ENCODE results near the gene PTPRN2. TPM values are rescaled to one million over a fixed set of nuclear protein-coding genes. Genes with fewer than 3 reads are reported as not detected.

PTPRN2 gene
- total and polyA plus RNA-seq, 9 of the 15 experiments (the other 6 are each of a cell fraction or from before 2014, with no cell fraction given) = not detected

GRCh38 chr7:157577061-157577460 is 1010.6 kb downstream of the PTPRN2 start:
- TF ChIP-seq RBBP5 (IDR thresholded peaks at IDR 0.05; ENCODE audit: borderline replicate concordance, insufficient read depth, low read length, poor library complexity, severe bottlenecking) (peak; percentile 7), SMARCA5 (IDR thresholded peaks at IDR 0.05) (no peak)
- WGBS (ENCODE audit: insufficient coverage, low coverage, missing lambda C conversion rate) = 15% methylated on average over 14 of the region's 14 CpGs
- CTCF ChIA-PET (ENCODE audit: low intra/inter-chr PET ratio) = no interaction called here
- intact Hi-C loops (cut with micrococcal nuclease) (no loop called here), in situ Hi-C loops (cut with MboI) (no loop called here)
- ATAC-seq = no peak
- H3K4me2 ChIP-seq (ENCODE audit: insufficient read depth, low read length) = no peak overlapping the region
- no peak overlapping the region for H3K27ac ChIP-seq (ENCODE audit: extremely low read depth, low read depth, low read length)
- peaks cover 0 to 6% of the 10 kb centered on the region in 2 experiments; a peak in 2 of 5 replicates for H3K4me1 ChIP-seq (replicated peaks in 1 of 2; ENCODE audit: control insufficient read depth in 2 of 2, insufficient read depth in 2 of 2, low read length in 2 of 2)
- H3K79me2 ChIP-seq (ENCODE audit: control insufficient read depth, insufficient read depth, low read length) = no peaks in the 10 kb centered on the region
- POLR2A ChIA-PET = no interaction called here
- FAIRE-seq = no peak
- no peaks in the 10 kb centered on the region for H3K9me3 ChIP-seq (replicated peaks; ENCODE audit: control insufficient read depth, insufficient read depth, low read depth, low read length)
- peaks cover 82% of the 10 kb centered on the region in 2 experiments for H3K27me3 ChIP-seq (ENCODE audit: control insufficient read depth in 2 of 2, insufficient read depth in 2 of 2, low read length in 2 of 2)
- no peaks in the 10 kb centered on the region for H4K20me1 ChIP-seq (replicated peaks; ENCODE audit: control insufficient read depth, insufficient read depth, low read length)
- BruUV-seq (replicated peaks) = no TSS peak
- no peak overlapping the region for H3K4me3 ChIP-seq
- no peak overlapping the region for H2AFZ ChIP-seq (ENCODE audit: low read depth, low read length)
- H3K9me1 ChIP-seq (ENCODE audit: control insufficient read depth, insufficient read depth, low read length) = no peaks in the 10 kb centered on the region
- H3K9ac ChIP-seq (ENCODE audit: insufficient read depth in 1 of 2, low read depth in 2 of 2, low read length in 2 of 2) = no peak overlapping the region
- no peaks in the 10 kb centered on the region for H3K36me3 ChIP-seq (ENCODE audit: control insufficient read depth, insufficient read depth, low read length)
- no peak for DNase-seq (ENCODE audit: extremely low read depth in 1 of 4, low spot score in 3 of 4)

GRCh38 chr7:157576415-157576814 is 1011.2 kb downstream of the PTPRN2 start:
- CTCF ChIA-PET (ENCODE audit: low intra/inter-chr PET ratio) = no interaction called here
- H3K9me3 ChIP-seq (replicated peaks; ENCODE audit: control insufficient read depth, insufficient read depth, low read depth, low read length) = no peaks in the 10 kb centered on the region
- POLR2A ChIA-PET = interaction anchor here (0.6 to 0.7 kb wide), 2 partner anchors 27 to 197 kb away, joined by 3 read pairs; no protein-coding TSS in a partner anchor
- no peaks in the 10 kb centered on the region for H4K20me1 ChIP-seq (replicated peaks; ENCODE audit: control insufficient read depth, insufficient read depth, low read length)
- H3K9me1 ChIP-seq (ENCODE audit: control insufficient read depth, insufficient read depth, low read length) = no peaks in the 10 kb centered on the region
- ATAC-seq = peak; percentile 59
- no peak for FAIRE-seq
- BruUV-seq (replicated peaks) = no TSS peak
- H3K4me3 ChIP-seq = no peak overlapping the region
- intact Hi-C loops (cut with micrococcal nuclease) (no loop called here), in situ Hi-C loops (cut with MboI) (no loop called here)
- peak in 1 of 4 experiments; percentile 17 for DNase-seq (ENCODE audit: extremely low read depth in 1 of 4, low spot score in 3 of 4)
- under 1% methylated on average over 34 of the region's 36 CpGs for WGBS (ENCODE audit: insufficient coverage, low coverage, missing lambda C conversion rate)
- no peaks in the 10 kb centered on the region for H3K36me3 ChIP-seq (ENCODE audit: control insufficient read depth, insufficient read depth, low read length)
- peak overlapping the region; percentile 19 for H3K4me2 ChIP-seq (ENCODE audit: insufficient read depth, low read length)
- H2AFZ ChIP-seq (ENCODE audit: low read depth, low read length) = no peak overlapping the region
- H3K27ac ChIP-seq (ENCODE audit: extremely low read depth, low read depth, low read length) = no peak overlapping the region
- peaks cover 0 to 6% of the 10 kb centered on the region in 2 experiments; a peak in 2 of 5 replicates for H3K4me1 ChIP-seq (replicated peaks in 1 of 2; ENCODE audit: control insufficient read depth in 2 of 2, insufficient read depth in 2 of 2, low read length in 2 of 2)
- H3K9ac ChIP-seq (ENCODE audit: insufficient read depth in 1 of 2, low read depth in 2 of 2, low read length in 2 of 2) = no peak overlapping the region
- peaks cover 80% of the 10 kb centered on the region in 2 experiments for H3K27me3 ChIP-seq (ENCODE audit: control insufficient read depth in 2 of 2, insufficient read depth in 2 of 2, low read length in 2 of 2)
- H3K79me2 ChIP-seq (ENCODE audit: control insufficient read depth, insufficient read depth, low read length) = no peaks in the 10 kb centered on the region
- TF ChIP-seq SMARCE1 (IDR thresholded peaks at IDR 0.05) (no peak), ZNF263 (CRISPR knock-in tag; IDR thresholded peaks at IDR 0.05; ENCODE audit: borderline replicate concordance) (peak; percentile 43; the same call in 1 of the 2 replicates), PTBP1 (IDR thresholded peaks at IDR 0.05; ENCODE audit: low read depth, low read length) (no peak), TEAD2 (tag; IDR thresholded peaks at IDR 0.05) (no peak), ELF1 (tag; IDR thresholded peaks at IDR 0.05) (peak; percentile 82), TFAM (CRISPR knock-in tag; conservative IDR thresholded peaks at IDR 0.05) (no peak), POLR2AphosphoS5 (IDR thresholded peaks at IDR 0.05; ENCODE audit: control insufficient read depth, insufficient read depth, low read depth, low read length) (no peak), ZBED1 (IDR thresholded peaks at IDR 0.05) (no peak), GTF3C2 (IDR thresholded peaks at IDR 0.05; ENCODE audit: borderline replicate concordance, extremely low read depth, insufficient read length) (no peak)
- TF ChIP-seq, protein P1, sequence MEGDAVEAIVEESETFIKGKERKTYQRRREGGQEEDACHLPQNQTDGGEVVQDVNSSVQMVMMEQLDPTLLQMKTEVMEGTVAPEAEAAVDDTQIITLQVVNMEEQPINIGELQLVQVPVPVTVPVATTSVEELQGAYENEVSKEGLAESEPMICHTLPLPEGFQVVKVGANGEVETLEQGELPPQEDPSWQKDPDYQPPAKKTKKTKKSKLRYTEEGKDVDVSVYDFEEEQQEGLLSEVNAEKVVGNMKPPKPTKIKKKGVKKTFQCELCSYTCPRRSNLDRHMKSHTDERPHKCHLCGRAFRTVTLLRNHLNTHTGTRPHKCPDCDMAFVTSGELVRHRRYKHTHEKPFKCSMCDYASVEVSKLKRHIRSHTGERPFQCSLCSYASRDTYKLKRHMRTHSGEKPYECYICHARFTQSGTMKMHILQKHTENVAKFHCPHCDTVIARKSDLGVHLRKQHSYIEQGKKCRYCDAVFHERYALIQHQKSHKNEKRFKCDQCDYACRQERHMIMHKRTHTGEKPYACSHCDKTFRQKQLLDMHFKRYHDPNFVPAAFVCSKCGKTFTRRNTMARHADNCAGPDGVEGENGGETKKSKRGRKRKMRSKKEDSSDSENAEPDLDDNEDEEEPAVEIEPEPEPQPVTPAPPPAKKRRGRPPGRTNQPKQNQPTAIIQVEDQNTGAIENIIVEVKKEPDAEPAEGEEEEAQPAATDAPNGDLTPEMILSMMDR (IDR thresholded peaks at IDR 0.05 in 2 of 3, conservative IDR thresholded peaks at IDR 0.05 in 1 of 3; ENCODE audit: insufficient read depth in 2 of 3, low read depth in 1 of 3, low read length in 3 of 3) = no peak
